ENCODE results near the gene CPA3.

- TF ChIP-seq POLR2A (IDR thresholded peaks at IDR 0.05; ENCODE audit: low read depth, low read length) (no peak), POLR2AphosphoS5 (IDR thresholded peaks at IDR 0.05; ENCODE audit: low read depth, low read length) (no peak)
Observed at GRCh38 chr3:148880681-148881080, 15.6 kb downstream of the CPA3 start.
